Measurements from ENCODE around the gene HLA-DPB1. TPM values are rescaled to one million over a fixed set of nuclear protein-coding genes. Genes with fewer than 3 reads are reported as not detected.

Gene HLA-DPB1
- total RNA-seq, 1 experiment from 2014 or later = not detected

DNA sequence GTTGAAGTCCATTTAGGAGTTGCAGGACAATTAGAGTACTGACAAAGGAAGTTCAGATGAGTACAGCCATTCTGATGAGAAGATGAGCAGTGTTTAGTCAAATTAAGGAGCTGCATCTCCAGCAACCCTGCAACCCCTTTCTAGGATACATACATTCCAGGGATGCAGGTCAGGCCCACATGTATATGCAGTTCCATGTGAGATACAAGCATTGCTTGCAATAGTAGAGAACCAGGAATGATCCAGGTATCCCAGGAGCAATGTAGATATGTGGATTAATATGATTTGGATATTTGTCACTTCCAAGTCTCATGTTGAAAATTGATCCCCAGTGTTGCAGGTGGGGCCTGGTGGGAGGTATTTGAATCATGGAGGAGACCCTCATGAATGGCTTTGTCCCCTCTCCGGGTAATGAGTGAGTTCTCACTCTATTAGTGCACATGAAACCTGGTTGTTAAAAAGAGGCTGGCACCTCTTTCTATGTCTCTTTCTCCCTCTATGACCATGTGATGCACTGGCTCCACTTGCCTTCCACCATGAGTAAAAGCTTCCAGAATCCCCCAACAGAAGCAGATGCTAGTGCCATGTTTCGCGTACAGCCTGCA is 8.8 kb upstream of the HLA-DPB1 start:
- ChIA-PET CTCF (no interaction called here), POLR2A (no interaction called here)
- no peaks in the 10 kb centered on the region; the same call in 1 of the 2 replicates for H3K27me3 ChIP-seq (replicated peaks; ENCODE audit: control insufficient read depth, insufficient read depth, low read length)
- H3K4me3 ChIP-seq (ENCODE audit: low read depth, low read length) = no peak overlapping the region
- no peaks in the 10 kb centered on the region for H3K36me3 ChIP-seq (ENCODE audit: control insufficient read depth, insufficient read depth, low read length)
- no TSS peak for BruUV-seq (replicated peaks)
- Mint-ChIP-seq H3K36me3 (ENCODE audit: insufficient read depth, unreplicated experiment) (no peaks in the 10 kb centered on the region), H3K9me3 (ENCODE audit: unreplicated experiment) (peaks cover 11% of the 10 kb centered on the region), H3K27me3 (ENCODE audit: insufficient read depth, unreplicated experiment) (no peaks in the 10 kb centered on the region), H3K4me3 (ENCODE audit: unreplicated experiment) (no peak overlapping the region), H3K27ac (ENCODE audit: unreplicated experiment) (no peak overlapping the region), H3K4me1 (ENCODE audit: low read depth, unreplicated experiment) (no peaks in the 10 kb centered on the region)
- H3K9me3 ChIP-seq = no peaks in the 10 kb centered on the region
- DNase-seq = no peak
- H3K4me1 ChIP-seq = no peaks in the 10 kb centered on the region
- intact Hi-C loops (cut with micrococcal nuclease; ENCODE audit: unreplicated experiment) = no loop called here
- TF ChIP-seq, protein P1, sequence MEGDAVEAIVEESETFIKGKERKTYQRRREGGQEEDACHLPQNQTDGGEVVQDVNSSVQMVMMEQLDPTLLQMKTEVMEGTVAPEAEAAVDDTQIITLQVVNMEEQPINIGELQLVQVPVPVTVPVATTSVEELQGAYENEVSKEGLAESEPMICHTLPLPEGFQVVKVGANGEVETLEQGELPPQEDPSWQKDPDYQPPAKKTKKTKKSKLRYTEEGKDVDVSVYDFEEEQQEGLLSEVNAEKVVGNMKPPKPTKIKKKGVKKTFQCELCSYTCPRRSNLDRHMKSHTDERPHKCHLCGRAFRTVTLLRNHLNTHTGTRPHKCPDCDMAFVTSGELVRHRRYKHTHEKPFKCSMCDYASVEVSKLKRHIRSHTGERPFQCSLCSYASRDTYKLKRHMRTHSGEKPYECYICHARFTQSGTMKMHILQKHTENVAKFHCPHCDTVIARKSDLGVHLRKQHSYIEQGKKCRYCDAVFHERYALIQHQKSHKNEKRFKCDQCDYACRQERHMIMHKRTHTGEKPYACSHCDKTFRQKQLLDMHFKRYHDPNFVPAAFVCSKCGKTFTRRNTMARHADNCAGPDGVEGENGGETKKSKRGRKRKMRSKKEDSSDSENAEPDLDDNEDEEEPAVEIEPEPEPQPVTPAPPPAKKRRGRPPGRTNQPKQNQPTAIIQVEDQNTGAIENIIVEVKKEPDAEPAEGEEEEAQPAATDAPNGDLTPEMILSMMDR (IDR thresholded peaks at IDR 0.05; ENCODE audit: insufficient read depth in 1 of 2, low read depth in 1 of 2, low read length in 1 of 2, severe bottlenecking in 1 of 2, unreplicated experiment in 1 of 2) = no peak

DNA sequence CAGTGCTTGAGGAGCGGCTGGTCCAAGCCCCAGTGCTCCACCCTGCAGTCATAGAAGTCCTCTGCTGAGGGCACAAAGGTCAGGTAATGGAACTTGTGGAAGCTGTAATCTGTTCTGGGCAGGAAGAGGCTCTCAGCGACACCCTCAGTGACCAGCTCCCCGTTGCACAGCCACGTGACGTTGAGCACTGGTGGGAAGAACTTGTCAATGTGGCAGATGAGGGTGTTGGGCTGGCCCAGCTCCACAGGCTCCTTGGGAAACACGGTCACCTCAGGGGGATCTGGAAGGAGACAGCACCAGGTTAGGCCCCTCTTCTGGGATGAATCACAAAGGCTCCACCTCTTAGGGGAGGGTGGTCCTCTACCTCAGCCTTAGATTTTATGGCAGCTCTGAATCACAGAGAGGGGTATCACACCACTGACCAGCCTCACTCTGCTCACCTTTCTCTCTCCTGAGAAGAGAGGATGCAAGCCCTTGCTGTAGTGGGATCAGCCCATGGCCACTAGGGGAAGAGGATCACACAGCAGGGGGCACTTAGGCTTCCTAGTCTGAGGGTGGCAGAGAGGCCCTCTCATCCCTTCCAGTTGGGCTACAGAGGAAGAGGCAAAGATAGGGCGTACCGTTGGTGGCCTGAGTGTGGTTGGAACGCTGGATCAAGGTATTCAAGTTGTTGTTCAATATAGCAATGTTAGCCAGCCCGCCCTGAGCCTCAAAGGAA is 6.6 kb upstream of the HLA-DPB1 start:
- DNase-seq = no peak
- H3K9me3 Mint-ChIP-seq (ENCODE audit: unreplicated experiment) = peaks cover 11% of the 10 kb centered on the region
- Histone ChIP-seq H3K36me3 (ENCODE audit: control insufficient read depth, insufficient read depth, low read length) (no peaks in the 10 kb centered on the region), H3K4me3 (ENCODE audit: low read depth, low read length) (no peak overlapping the region), H3K4me1 (no peaks in the 10 kb centered on the region), H3K27me3 (replicated peaks; ENCODE audit: control insufficient read depth, insufficient read depth, low read length) (no peaks in the 10 kb centered on the region; the same call in 1 of the 2 replicates), H3K9me3 (no peaks in the 10 kb centered on the region)
- BruUV-seq (replicated peaks) = no TSS peak
- intact Hi-C loops (cut with micrococcal nuclease; ENCODE audit: unreplicated experiment) = no loop called here
- no peak overlapping the region for H3K4me3 Mint-ChIP-seq (ENCODE audit: unreplicated experiment)
- H3K27me3 Mint-ChIP-seq (ENCODE audit: insufficient read depth, unreplicated experiment) = no peaks in the 10 kb centered on the region
- no peaks in the 10 kb centered on the region for H3K36me3 Mint-ChIP-seq (ENCODE audit: insufficient read depth, unreplicated experiment)
- POLR2A ChIA-PET = no interaction called here
- no peaks in the 10 kb centered on the region for H3K4me1 Mint-ChIP-seq (ENCODE audit: low read depth, unreplicated experiment)
- TF ChIP-seq, protein P1 (IDR thresholded peaks at IDR 0.05; ENCODE audit: insufficient read depth in 1 of 2, low read depth in 1 of 2, low read length in 1 of 2, severe bottlenecking in 1 of 2, unreplicated experiment in 1 of 2) = no peak
- CTCF ChIA-PET = no interaction called here
- no peak overlapping the region for H3K27ac Mint-ChIP-seq (ENCODE audit: unreplicated experiment)

DNA sequence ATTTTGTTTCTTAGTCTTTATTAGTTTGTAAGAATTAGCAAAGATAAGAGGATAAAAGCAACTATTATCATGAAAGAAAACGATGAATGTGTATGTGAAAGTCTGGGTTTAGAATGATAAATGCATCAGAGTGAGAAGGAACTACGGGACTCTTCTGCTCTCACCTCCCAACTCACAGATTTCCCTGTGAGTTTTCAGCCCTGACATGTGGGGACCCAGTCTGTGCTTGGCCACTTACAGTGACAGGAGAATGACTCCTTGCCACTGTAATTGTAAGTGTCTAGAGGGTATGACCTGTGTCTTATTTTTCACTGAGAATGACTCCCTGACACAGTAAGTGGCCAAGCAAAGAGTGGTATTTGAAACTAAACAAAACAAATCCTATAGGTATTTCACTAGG is 4.9 kb upstream of the HLA-DPB1 start:
- Histone ChIP-seq H3K9me3 (no peaks in the 10 kb centered on the region), H3K4me1 (no peaks in the 10 kb centered on the region), H3K27me3 (replicated peaks; ENCODE audit: control insufficient read depth, insufficient read depth, low read length) (no peaks in the 10 kb centered on the region; the same call in 1 of the 2 replicates), H3K4me3 (ENCODE audit: low read depth, low read length) (no peak overlapping the region), H3K36me3 (ENCODE audit: control insufficient read depth, insufficient read depth, low read length) (no peaks in the 10 kb centered on the region)
- CTCF ChIA-PET = no interaction called here
- DNase-seq = no peak
- intact Hi-C loops (cut with micrococcal nuclease; ENCODE audit: unreplicated experiment) = no loop called here
- peaks cover 6% of the 10 kb centered on the region for H3K9me3 Mint-ChIP-seq (ENCODE audit: unreplicated experiment)
- no peak overlapping the region for H3K4me3 Mint-ChIP-seq (ENCODE audit: unreplicated experiment)
- H3K4me1 Mint-ChIP-seq (ENCODE audit: low read depth, unreplicated experiment) = no peaks in the 10 kb centered on the region
- BruUV-seq (replicated peaks) = no TSS peak
- H3K27ac Mint-ChIP-seq (ENCODE audit: unreplicated experiment) = no peak overlapping the region
- POLR2A ChIA-PET = no interaction called here
- TF ChIP-seq, protein P1 (IDR thresholded peaks at IDR 0.05; ENCODE audit: insufficient read depth in 1 of 2, low read depth in 1 of 2, low read length in 1 of 2, severe bottlenecking in 1 of 2, unreplicated experiment in 1 of 2) = no peak
- H3K27me3 Mint-ChIP-seq (ENCODE audit: insufficient read depth, unreplicated experiment) = no peaks in the 10 kb centered on the region
- H3K36me3 Mint-ChIP-seq (ENCODE audit: insufficient read depth, unreplicated experiment) = no peaks in the 10 kb centered on the region
